VCaP (cell line): Measurements from ENCODE around the gene RNF32.

Experiments used
- H3K27ac ChIP-seq: fragments of 450-650 bp; 2 replicates; pipeline ENCODE4 v1.5.1; 2017
- CTCF ChIP-seq: fragments of 450-650 bp; conservative IDR thresholded peaks from 2 replicates; pipeline ENCODE4 v1.5.1; 2017; ENCODE audit warnings: mild to moderate bottlenecking, moderate library complexity

RNF32 gene

DNA sequence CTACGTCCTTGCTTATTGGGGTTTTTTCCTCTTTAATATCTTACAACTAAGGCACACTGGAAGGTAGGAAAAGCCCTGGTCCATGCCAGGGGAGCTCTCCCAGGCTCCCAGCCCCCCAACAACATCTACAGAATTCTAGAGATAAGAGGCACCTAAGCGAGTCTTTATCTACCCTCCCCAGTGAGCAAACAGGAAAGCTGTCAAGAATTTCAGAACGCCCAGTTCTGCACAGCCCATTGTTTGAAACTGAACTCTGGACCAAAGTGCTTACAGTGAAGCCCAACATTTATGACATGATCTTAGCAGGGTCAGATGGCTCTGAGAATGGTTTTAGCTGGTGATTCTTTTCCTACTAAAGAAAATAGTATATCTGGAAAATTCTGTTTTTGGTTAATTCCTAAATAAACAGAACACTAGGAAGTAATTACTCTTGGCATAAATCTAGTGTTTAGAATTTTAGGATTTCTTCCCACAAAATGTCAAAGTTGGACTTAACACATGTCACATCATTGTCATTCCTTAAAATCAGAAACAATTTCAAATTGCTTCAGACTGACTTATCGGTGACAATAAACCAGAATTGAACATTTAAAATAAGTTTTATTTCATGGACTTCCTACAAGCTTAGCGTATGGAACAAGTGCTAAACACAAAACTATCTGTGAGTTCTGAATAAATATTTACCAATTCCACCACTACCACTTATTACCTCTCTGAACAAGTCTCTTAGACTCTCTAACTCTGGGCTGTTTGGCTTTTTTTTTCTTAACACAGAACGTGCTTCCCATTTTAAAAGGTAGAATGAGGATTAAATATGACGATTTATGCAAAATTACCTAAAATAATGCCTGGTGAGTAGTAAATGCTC is 31.3 kb upstream of the RNF32 start:
- peak overlapping the region; percentile 87 for H3K27ac ChIP-seq

DNA sequence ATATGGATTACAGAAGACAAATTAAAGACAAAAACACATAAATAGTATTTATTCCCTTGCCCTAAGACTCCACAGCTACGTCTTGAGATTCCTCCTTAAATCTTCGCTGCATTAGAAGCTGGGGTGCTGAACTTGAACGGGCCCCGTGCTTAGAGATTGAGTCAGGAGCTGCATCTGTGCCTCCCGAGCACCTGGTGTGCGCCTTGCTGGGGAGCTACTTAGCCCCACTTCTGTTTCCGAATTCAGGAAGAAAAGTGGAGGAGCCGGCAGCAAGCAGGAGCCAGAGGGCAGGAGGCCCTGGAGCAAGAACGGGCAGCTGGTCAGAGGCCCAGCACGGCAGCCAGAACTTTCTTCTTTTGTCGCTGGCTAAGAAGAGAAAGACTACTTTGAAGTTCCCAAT is 30.4 kb upstream of the RNF32 start:
- TF ChIP-seq CTCF, result no peak
- peak overlapping the region; percentile 87 for H3K27ac ChIP-seq

More for the DNA sequence above, 31.3 kb upstream of the RNF32 start:
- no peak for TF ChIP-seq CTCF

DNA sequence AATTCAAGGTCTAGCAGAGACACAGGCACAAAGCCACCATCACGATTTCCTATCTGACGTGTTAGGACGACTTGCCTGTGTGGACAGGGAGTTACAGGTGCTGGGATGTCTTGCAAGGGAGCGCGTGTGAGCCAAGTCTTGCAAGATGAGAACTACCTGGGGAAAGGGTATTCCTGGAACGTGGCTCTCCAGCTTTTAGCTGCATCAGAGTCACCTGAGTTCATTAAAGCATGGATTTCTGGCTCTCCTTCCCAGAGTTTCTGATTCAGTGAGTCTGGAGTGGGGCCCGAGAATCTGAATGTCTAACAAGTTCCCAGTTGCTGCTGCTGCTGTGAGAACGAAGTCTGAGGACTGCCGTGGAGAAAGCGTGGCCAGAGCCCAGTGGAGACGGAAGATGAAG is 30.0 kb upstream of the RNF32 start:
- TF ChIP-seq CTCF, result no peak
- peak overlapping the region; percentile 87; the same call in 1 of the 2 replicates for H3K27ac ChIP-seq

GRCh38 chr7:156611014-156612010 is 29.3 kb upstream of the RNF32 start:
- no peak for TF ChIP-seq CTCF

DNA sequence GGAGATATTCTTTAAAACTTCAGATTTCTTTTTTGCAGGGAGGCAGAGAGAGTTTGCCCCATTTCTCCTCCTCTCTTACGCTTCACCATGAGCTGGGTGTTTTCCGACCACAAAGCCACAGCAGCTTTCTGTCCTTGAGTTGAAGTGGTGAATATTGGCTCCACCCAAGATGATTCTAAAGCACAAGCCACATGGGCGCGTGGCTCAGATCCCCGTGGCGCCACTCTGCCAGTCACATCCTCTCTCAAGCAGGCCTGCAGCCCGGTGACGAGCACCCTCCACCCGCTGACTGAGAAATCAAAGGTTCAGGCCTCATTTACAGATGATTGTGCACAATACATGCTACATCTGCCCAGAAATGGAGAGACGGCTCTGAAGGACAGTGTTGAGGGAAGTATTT is 27.6 kb upstream of the RNF32 start:
- H3K27ac ChIP-seq, result peak overlapping the region; percentile 87
- no peak for TF ChIP-seq CTCF

More at GRCh38 chr7:156611014-156612010, 29.3 kb upstream of the RNF32 start:
- peak overlapping the region; percentile 87 for H3K27ac ChIP-seq

- peak overlapping the region; percentile 87 for H3K27ac ChIP-seq
- no peak for TF ChIP-seq CTCF
Measured at GRCh38 chr7:156614434-156615264, 25.9 kb upstream of the RNF32 start.
